GM12865 (cell line): ENCODE measurements around the gene CACNA2D1.
A peak's percentile ranks its signal among the peaks of the same experiment; 100 is the strongest.
"Not testable (repeated sequence)": the region's sequence is repeated elsewhere in the genome, so short reads cannot be mapped to it uniquely, and the experiment has no call there.

ENCODE experiments used
- DNase-seq: peaks from one replicate; pipeline ENCODE4 v3.0.0; 2010; ENCODE audit warnings: low read depth
- H3K4me3 ChIP-seq: 2 replicates; pipeline ENCODE4 v1.5.1; 2011; ENCODE audit warnings: mild to moderate bottlenecking, low read depth, low read length, control low read depth
- TF ChIP-seq, protein P1 (sequence below): IDR thresholded peaks from 2 replicates; pipeline ENCODE4 v1.5.1; 2011; ENCODE audit warnings: low read length, control low read depth, low read depth, inconsistent platforms; ENCODE audit not compliant: insufficient read depth; ENCODE audit errors: missing control alignments

CACNA2D1 gene

DNA sequence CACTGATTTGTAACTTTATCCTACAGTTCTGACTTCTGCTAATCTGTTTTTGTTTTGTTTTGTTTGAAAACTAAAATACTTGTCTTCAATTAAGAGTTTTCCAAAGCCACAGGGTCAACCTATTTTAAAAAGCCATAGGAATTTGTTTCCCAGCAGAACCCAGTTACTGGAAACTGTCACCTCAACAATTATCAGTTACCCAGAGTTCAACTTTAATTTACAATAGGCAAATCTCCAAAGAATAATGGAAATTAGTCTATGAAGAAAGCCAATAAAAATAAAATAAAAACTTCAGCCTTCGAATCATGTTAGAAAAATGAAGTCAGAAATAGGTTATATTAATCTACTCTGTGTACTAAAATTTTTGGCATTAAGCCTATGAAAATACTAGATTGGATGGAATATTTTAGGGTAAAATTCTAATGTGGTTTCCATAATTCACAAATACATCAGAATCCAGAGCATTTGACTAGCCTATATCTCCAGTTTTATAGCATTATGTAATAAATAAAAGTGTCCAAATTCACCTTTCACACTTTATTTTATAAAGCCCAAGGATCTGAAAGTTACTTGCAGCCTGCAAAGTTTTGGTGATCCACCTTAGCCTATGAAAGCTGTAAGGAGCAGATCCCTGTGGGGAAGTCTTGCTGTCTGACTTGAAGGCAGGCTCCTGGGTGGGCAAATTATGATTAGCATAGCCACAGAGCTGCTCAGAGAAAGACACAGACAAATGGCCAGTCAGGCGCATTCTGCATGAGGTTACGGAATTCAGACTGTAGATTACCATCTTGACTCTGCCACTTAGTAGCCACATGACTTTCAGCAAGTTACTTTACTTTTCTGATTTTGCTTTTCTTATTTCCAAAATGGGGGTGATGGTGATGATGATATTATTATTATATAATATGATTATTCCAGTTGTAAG lies 423.8 kb downstream of the CACNA2D1 start:
- no peak for DNase-seq
- TF ChIP-seq, protein P1, sequence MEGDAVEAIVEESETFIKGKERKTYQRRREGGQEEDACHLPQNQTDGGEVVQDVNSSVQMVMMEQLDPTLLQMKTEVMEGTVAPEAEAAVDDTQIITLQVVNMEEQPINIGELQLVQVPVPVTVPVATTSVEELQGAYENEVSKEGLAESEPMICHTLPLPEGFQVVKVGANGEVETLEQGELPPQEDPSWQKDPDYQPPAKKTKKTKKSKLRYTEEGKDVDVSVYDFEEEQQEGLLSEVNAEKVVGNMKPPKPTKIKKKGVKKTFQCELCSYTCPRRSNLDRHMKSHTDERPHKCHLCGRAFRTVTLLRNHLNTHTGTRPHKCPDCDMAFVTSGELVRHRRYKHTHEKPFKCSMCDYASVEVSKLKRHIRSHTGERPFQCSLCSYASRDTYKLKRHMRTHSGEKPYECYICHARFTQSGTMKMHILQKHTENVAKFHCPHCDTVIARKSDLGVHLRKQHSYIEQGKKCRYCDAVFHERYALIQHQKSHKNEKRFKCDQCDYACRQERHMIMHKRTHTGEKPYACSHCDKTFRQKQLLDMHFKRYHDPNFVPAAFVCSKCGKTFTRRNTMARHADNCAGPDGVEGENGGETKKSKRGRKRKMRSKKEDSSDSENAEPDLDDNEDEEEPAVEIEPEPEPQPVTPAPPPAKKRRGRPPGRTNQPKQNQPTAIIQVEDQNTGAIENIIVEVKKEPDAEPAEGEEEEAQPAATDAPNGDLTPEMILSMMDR, result no peak
- H3K4me3 ChIP-seq, result no peak overlapping the region

GRCh38 chr7:82018226-82018625 lies 425.4 kb downstream of the CACNA2D1 start:
- TF ChIP-seq, protein P1, result no peak
- DNase-seq, result no peak

GRCh38 chr7:82017334-82017943 lies 426.1 kb downstream of the CACNA2D1 start:
- DNase-seq, result peak; percentile 22
- TF ChIP-seq, protein P1, result peak; percentile 35
- no peak overlapping the region for H3K4me3 ChIP-seq

More at GRCh38 chr7:82018226-82018625, 425.4 kb downstream of the CACNA2D1 start:
- no peak overlapping the region for H3K4me3 ChIP-seq

- peak; percentile 4 for DNase-seq
- H3K4me3 ChIP-seq, result no peak overlapping the region
- TF ChIP-seq, protein P1, result no peak
Measured at GRCh38 chr7:82015751-82016150, 427.8 kb downstream of the CACNA2D1 start.

GRCh38 chr7:82014574-82014973 lies 429.0 kb downstream of the CACNA2D1 start:
- not testable (repeated sequence) for DNase-seq, H3K4me3 ChIP-seq

DNA sequence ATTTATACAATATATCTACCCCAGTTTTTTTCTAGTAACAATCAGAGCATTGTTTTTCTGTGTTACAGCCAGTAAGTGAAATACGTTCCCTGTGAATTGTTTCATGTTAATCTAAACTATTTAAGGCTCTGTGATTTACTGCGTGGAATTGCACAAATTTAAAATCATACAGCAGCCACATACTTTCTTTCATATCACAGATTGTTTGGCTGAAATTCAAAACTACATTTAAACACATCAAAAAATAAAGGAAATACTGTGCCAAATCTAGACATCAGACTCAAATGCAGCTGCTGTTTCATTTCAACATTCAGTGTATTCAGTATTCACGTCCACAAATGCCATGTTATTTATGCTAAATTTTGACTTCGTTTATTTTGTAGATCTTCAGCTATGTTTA lies 431.1 kb downstream of the CACNA2D1 start:
- no peak for DNase-seq
- TF ChIP-seq, protein P1, result no peak
- no peak overlapping the region for H3K4me3 ChIP-seq

GRCh38 chr7:82010416-82010815 lies 433.2 kb downstream of the CACNA2D1 start:
- H3K4me3 ChIP-seq, result no peak overlapping the region
- DNase-seq, result no peak
- TF ChIP-seq, protein P1, result no peak
